ENCODE results near the gene RGS10. TPM values are rescaled to one million over a fixed set of nuclear protein-coding genes. Genes with fewer than 3 reads are reported as not detected.

Gene RGS10
- total RNA-seq, 2 experiments from 2014 or later, result 157 to 159 TPM

DNA sequence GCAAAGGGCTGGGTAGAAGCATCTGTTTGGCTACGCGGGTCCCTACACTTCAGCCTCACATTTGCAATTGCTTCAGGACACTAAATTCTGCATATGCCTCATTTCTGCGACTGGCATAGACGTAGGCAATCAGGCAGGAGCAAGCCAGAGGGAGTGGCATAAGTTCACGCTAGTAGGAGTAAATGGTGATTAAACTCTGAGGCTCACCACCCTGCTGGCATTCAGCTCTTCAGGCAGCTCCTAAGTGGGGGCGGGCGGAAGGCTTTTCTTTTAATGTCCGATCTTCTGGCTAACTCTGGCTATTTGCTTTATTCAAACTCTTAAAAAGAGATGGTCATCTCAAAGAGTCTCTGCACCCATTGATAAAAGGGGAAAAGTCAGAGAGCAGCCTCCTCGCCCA lies 45.3 kb downstream of the RGS10 start:
- Mint-ChIP-seq H3K27ac (no peak overlapping the region), H3K27me3 (no peaks in the 10 kb centered on the region), H3K36me3 (peaks cover 21% of the 10 kb centered on the region), H3K9me3 (no peaks in the 10 kb centered on the region), H3K4me3 (no peak overlapping the region), H3K4me1 (peaks cover 72% of the 10 kb centered on the region)
- POLR2A ChIA-PET, result interaction anchor here (1.0 kb wide), 1 partner anchor 45 kb away, joined by 3 read pairs; the partner anchor contains the start of gene RGS10
- ATAC-seq (ENCODE audit: low read depth) (no peak), DNase-seq (no peak)

DNA sequence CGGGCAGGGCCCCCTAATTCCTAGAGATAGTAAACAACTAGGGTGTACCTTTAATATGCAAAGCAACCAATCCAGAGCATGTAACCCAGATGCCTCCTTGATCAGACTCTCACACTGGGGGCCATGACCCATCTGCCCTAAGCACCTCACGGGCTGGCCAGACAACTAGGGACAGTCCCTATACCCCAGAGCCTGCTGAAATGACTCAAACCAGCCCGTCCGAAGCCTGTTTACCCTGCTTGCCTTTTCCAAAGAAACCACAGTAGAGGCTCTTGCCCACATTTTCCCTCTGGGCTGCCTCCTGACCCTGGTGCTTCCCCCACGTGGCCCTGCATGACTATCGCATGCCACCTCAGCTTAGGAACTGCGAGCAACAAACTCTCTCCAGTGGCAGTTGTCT lies 46.2 kb downstream of the RGS10 start:
- peaks cover 74% of the 10 kb centered on the region for H3K4me1 Mint-ChIP-seq
- peak; percentile 53 for ATAC-seq (ENCODE audit: low read depth)
- peaks cover 23% of the 10 kb centered on the region for H3K36me3 Mint-ChIP-seq
- POLR2A ChIA-PET, result interaction anchor here (1.0 kb wide), 1 partner anchor 46 kb away, joined by 3 read pairs; the partner anchor contains the start of gene RGS10
- no peaks in the 10 kb centered on the region for H3K27me3 Mint-ChIP-seq
- peak overlapping the region; percentile 73 for H3K27ac Mint-ChIP-seq
- DNase-seq, result peak; percentile 47
- H3K9me3 Mint-ChIP-seq, result no peaks in the 10 kb centered on the region
- peak overlapping the region; percentile 32 for H3K4me3 Mint-ChIP-seq

DNA sequence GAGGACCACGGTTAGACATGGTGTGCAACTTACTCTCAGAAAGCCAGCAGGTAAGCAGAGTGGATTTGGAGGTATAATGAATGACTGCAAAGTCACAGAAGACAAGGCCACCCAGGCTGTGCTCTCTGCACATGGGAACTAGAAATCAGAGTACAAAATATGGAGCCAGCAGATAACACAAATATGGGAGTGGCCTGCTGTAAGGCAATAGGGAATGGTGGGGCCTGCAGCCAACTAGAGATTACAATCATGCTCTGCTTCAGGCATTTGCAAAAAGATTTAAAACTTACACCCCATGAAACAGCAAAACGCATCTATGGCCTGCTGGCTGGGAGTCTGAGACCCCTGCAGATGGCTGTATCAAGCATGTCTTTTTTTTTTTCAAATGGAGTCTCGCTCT lies 47.0 kb downstream of the RGS10 start:
- H3K27me3 Mint-ChIP-seq, result no peaks in the 10 kb centered on the region
- ATAC-seq (ENCODE audit: low read depth) (no peak), DNase-seq (no peak)
- peaks cover 68% of the 10 kb centered on the region for H3K4me1 Mint-ChIP-seq
- H3K9me3 Mint-ChIP-seq, result no peaks in the 10 kb centered on the region
- H3K4me3 Mint-ChIP-seq, result no peak overlapping the region
- H3K27ac Mint-ChIP-seq, result peak overlapping the region; percentile 4
- peaks cover 23% of the 10 kb centered on the region for H3K36me3 Mint-ChIP-seq
- POLR2A ChIA-PET, result no interaction called here

DNA sequence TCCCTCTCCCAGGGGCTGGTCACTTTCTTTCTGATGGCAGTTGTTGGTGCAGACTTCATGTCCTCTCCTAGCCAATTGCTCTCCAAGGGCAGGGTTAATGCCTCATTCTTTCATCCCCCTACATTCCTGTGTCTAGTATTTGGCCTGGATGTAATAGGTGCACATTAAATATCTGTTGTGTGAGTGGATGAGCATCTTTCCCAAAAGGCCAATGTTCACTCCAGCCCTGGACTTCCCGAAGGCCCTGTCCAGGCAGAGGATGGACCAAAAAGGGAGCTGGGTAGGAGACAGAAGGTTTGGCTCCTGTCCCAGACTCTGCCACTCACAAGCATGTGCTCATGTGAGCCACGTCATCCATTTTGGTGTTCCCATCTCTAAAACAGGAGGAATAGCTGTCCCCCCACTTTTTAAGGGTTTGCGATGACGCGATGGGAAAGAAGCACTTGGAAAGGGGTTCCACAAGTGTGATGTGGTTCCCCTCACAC lies 47.5 kb downstream of the RGS10 start:
- Mint-ChIP-seq H3K9me3 (no peaks in the 10 kb centered on the region), H3K36me3 (peaks cover 21% of the 10 kb centered on the region), H3K27me3 (no peaks in the 10 kb centered on the region), H3K4me1 (peaks cover 65% of the 10 kb centered on the region), H3K27ac (peak overlapping the region; percentile 79), H3K4me3 (no peak overlapping the region)
- DNase-seq (no peak), ATAC-seq (ENCODE audit: low read depth) (no peak)
- POLR2A ChIA-PET, result interaction anchor here (1.1 to 1.4 kb wide), 2 partner anchors 22 to 47 kb away, joined by 3 to 6 read pairs; partner anchors contain the start of gene RGS10

DNA sequence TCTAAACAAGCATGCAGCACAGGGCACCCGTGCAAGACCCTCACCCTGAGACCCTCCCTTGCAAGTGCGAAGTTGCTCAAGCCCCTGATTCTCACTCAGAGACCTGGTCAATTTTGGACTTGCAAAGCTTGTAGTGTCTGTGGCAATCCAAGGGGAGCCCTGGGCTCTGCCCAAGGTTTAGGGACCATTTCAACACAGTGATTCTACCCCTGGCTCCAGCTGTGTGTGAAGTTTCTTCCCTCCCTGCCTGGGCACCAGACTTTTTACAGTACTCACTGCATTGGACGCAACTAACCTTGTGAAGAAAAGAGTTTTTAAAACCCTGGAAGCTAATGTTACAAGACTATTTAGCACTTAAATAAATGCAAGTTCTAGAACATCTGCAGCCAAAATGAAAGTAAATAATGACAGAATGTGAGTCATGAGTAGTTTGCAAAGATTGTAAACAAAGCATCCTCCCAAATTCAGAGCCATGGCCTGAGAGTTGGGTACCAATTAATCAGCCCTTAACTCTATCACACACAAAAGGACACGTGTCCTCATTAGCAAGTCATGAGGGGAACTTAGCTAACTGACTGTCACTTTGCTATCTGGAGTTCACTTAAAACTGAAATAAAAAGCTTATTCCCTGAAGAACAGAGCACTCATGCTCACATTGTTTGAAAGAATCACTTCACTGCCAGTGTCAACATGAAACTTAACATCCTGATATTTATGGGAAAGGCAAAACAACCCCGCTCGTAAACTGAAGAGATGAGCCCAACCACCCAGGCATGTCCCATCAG lies 48.1 kb downstream of the RGS10 start:
- Mint-ChIP-seq H3K36me3 (peaks cover 19% of the 10 kb centered on the region), H3K9me3 (no peaks in the 10 kb centered on the region), H3K4me1 (peaks cover 65% of the 10 kb centered on the region), H3K27ac (peak overlapping the region; percentile 79), H3K4me3 (no peak overlapping the region), H3K27me3 (no peaks in the 10 kb centered on the region)
- POLR2A ChIA-PET, result interaction anchor here (1.1 to 1.8 kb wide), 6 partner anchors 8 to 48 kb away, joined by 3 to 7 read pairs (median 5); partner anchors contain the start of gene RGS10
- no peak for ATAC-seq (ENCODE audit: low read depth)
- DNase-seq, result no peak

DNA sequence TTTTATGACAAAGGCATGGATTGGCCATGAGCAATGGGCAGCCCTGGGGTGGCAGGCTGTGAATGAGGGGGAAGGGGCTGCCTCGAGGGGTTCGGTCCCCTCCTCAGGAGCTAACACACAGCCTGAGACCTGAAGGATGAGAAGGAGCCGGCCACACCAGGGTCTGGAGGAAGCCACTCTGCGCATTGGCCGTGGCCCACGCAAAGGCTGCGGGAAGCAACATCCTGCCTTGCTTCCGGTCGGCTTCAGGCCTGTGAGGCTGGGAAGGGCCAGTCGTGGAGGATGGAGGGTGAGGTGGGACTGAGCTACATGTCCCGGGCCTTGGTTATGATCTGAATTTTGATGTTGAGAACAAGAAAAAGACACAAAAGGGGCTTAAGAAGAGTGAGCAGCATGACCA lies 49.4 kb downstream of the RGS10 start:
- Mint-ChIP-seq H3K4me1 (peaks cover 62% of the 10 kb centered on the region), H3K27ac (peak overlapping the region; percentile 11), H3K27me3 (no peaks in the 10 kb centered on the region), H3K36me3 (peaks cover 8% of the 10 kb centered on the region), H3K9me3 (no peaks in the 10 kb centered on the region), H3K4me3 (peak overlapping the region; percentile 41)
- peak; percentile 20 for ATAC-seq (ENCODE audit: low read depth)
- POLR2A ChIA-PET, result interaction anchor here (1.0 to 1.8 kb wide), 4 partner anchors 9 to 50 kb away, joined by 3 to 7 read pairs (median 4); no protein-coding TSS in a partner anchor
- peak; percentile 49 for DNase-seq

DNA sequence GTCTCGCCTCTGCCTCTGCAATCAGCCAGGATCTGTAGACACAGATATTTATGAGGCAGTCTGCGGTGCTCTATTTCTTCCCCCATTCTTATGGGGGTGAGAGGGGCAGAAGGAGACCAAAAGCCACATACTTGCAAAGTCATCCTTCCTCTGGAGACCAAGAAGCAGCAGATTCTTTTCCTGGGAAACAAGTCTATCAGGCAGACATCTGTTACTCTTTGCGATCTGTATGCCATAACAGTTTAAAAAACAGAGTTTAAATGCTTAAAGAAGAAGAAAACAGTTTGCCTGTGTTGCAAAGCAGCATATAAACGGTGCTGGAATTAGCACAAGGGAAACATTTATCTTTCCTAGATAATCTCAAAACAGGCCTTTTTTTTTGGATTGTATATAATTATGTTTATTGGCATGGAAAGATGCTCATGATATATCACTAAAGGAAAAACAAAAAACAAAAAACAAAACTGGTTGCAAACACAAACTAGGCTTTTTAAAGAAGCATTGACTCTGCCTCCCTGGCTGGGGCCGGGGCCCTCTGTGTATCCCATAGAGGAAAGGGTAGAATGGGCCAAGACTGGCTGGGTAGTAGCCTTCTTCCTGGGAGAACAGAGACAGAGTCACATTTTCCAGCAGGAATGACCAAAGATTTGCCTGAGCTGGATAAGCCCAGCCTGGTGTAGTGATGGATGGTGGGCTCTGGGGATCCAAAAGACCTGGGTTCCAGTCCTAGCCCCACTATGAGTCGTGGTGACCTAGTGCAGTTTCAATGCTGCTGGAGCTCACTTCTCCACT lies 50.4 kb downstream of the RGS10 start:
- ATAC-seq (ENCODE audit: low read depth) (no peak), DNase-seq (no peak)
- POLR2A ChIA-PET, result interaction anchor here (1.0 kb wide), 1 partner anchor 49 kb away, joined by 4 read pairs; no protein-coding TSS in a partner anchor
- Mint-ChIP-seq H3K27me3 (no peaks in the 10 kb centered on the region), H3K4me1 (peaks cover 57% of the 10 kb centered on the region), H3K4me3 (peak overlapping the region; percentile 16), H3K36me3 (peaks cover 5% of the 10 kb centered on the region), H3K9me3 (no peaks in the 10 kb centered on the region), H3K27ac (peak overlapping the region; percentile 45)

DNA sequence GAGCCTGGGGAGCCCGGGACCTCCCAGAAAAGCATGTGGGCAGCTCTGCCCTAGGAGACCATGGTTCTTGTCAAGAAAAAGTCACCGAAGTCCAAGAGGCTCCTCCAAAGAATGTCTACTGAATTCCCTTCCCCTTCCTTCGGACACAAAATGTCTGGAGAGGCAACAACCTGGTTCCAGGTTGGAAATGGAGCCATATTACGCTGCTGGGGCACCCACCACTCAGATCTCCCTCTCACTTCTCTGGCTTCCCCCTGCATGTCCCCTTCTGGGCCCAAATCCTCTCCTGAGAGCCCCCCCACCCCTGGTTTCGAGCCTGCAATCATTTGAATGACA lies 52.6 kb downstream of the RGS10 start:
- H3K27me3 Mint-ChIP-seq, result no peaks in the 10 kb centered on the region
- peaks cover 5% of the 10 kb centered on the region for H3K36me3 Mint-ChIP-seq
- no peaks in the 10 kb centered on the region for H3K9me3 Mint-ChIP-seq
- no peak for ATAC-seq (ENCODE audit: low read depth)
- POLR2A ChIA-PET, result interaction anchor here (0.8 to 2.0 kb wide), 8 partner anchors 9 to 283 kb away, joined by 3 to 9 read pairs (median 6); partner anchors contain the start of genes GRK5 and RGS10
- H3K4me1 Mint-ChIP-seq, result peaks cover 39% of the 10 kb centered on the region
- DNase-seq, result no peak
- peak overlapping the region; percentile 91 for H3K4me3 Mint-ChIP-seq
- peak overlapping the region; percentile 91 for H3K27ac Mint-ChIP-seq

DNA sequence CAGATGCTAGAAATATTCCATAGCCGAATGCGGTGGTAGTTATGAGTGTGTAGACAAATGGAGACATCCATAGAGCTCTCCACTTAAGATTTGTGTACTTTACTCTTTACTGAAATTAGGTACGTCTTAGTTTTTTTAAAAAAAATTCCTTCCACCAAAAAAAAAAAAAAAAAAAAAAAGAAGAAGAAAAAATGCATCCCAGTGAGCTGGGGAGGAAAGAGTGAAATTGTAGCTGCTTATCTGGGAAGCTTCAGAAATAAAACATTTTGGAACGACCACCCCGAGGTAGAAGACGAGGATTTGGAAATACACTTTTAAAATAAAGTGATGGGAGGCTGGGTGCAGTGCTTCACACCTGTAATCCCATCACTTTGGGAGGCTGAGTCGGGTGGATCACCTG lies 53.8 kb downstream of the RGS10 start:
- H3K4me3 Mint-ChIP-seq, result peak overlapping the region; percentile 91
- POLR2A ChIA-PET, result interaction anchor here (1.7 to 2.0 kb wide), 2 partner anchors 11 to 44 kb away, joined by 7 to 8 read pairs; no protein-coding TSS in a partner anchor
- H3K27me3 Mint-ChIP-seq, result no peaks in the 10 kb centered on the region
- peaks cover 5% of the 10 kb centered on the region for H3K36me3 Mint-ChIP-seq
- H3K4me1 Mint-ChIP-seq, result peaks cover 28% of the 10 kb centered on the region
- DNase-seq, result no peak
- no peaks in the 10 kb centered on the region for H3K9me3 Mint-ChIP-seq
- ATAC-seq (ENCODE audit: low read depth), result no peak
- H3K27ac Mint-ChIP-seq, result peak overlapping the region; percentile 91

DNA sequence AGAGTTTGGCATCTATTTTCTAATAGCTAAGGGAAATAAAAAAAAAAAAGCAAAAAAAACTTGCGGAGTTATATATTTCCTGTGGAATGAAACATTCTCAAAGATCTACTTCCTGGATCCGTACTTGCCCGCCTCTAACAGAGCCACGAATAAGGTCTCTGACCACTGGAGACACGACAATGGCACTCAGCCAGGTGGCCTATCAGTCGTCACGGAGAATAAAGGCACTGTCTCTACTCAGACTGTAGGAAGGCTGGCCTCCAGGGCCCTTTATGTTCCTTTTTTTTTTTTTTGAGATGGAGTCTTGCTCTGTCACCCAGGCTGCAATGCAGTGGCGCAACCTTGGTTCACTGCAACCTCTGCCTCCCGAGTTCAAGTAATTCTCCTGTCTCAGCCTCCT lies 58.7 kb downstream of the RGS10 start:
- Mint-ChIP-seq H3K4me3 (no peak overlapping the region), H3K27ac (no peak overlapping the region), H3K27me3 (no peaks in the 10 kb centered on the region), H3K36me3 (peaks cover 3% of the 10 kb centered on the region), H3K4me1 (peaks cover 9% of the 10 kb centered on the region), H3K9me3 (no peaks in the 10 kb centered on the region)
- ATAC-seq (ENCODE audit: low read depth), result no peak
- DNase-seq, result no peak
- POLR2A ChIA-PET, result no interaction called here

DNA sequence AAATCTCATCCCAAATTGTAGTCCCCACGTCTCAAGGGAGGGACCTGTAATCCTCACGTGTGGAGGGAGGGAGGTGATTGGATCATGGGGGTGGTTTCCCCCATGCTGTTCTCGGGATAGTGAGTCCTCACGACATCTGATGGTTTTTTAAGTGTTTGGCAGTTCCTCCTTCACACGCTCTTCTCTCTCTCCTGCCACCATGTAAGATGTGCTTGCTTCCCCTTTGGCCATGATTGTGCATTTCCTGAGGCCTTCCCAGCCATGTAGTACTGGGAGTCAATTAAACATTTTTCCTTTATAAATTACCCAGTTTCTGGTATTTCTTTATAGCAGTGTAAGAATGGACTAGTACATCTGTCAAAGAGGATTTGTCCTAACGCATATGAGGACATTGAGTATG lies 59.5 kb downstream of the RGS10 start:
- no peak overlapping the region for H3K27ac Mint-ChIP-seq
- H3K4me3 Mint-ChIP-seq, result no peak overlapping the region

DNA sequence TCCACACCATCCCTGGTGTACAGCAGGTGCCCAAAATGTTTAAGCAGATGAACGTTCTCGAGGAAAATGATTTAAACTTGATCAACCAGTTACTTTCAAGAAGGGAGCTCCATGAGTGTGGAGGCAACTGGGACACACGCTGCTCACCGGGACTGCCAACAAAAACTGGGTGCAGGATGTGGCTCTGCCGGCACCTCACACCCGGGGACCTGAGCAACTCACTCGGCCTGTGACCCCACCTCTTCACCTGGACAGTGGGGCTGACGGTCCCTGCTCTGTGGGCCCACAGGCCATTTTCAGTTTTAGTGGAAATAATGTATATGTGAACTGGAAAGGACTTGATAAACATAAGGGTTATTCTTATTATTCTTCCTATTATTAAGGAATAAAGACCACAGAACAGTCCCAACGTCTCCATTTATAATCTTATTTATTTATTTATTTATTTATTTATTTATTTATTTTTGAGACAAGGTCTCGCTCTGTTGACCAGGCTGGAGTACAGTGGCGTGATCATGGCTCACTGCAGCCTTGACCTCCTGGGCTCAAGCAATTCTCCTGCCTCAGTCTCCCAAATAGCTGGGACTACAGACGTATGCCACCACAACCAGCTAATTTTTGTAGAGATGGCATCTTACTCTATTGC lies 60.6 kb downstream of the RGS10 start:
- no peaks in the 10 kb centered on the region for H3K36me3 Mint-ChIP-seq
- DNase-seq (no peak), ATAC-seq (ENCODE audit: low read depth) (no peak)
- POLR2A ChIA-PET, result no interaction called here
- H3K4me1 Mint-ChIP-seq, result peaks cover 24% of the 10 kb centered on the region
- H3K27ac Mint-ChIP-seq, result no peak overlapping the region
- H3K27me3 Mint-ChIP-seq, result no peaks in the 10 kb centered on the region
- H3K9me3 Mint-ChIP-seq, result no peaks in the 10 kb centered on the region
- H3K4me3 Mint-ChIP-seq, result no peak overlapping the region

More for the DNA sequence above, 59.5 kb downstream of the RGS10 start:
- POLR2A ChIA-PET, result no interaction called here
- ATAC-seq (ENCODE audit: low read depth), result no peak
- Mint-ChIP-seq H3K4me1 (peaks cover 14% of the 10 kb centered on the region), H3K36me3 (peaks cover 3% of the 10 kb centered on the region), H3K9me3 (no peaks in the 10 kb centered on the region), H3K27me3 (no peaks in the 10 kb centered on the region)
- no peak for DNase-seq

DNA sequence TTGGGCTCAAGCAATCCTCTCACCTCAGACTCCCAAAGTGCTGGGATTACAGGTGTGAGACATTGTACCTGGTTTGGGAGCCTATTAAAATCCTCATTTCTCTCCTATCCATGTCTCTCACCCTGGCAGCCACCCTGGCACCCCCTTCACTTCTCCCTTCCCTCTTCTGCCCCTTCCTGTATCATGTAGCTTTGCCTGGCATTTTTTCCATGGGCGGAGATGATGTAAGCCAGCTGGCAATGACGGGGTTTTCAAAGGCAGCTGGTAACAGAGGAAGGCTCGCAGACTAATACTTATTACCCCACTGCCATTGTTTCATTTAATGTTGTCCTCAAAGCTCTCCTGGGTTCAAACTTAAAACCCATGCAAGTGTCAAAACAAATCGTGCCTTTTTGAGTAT lies 61.9 kb downstream of the RGS10 start:
- DNase-seq (no peak), ATAC-seq (ENCODE audit: low read depth) (no peak)
- H3K4me3 Mint-ChIP-seq, result no peak overlapping the region
- H3K9me3 Mint-ChIP-seq, result no peaks in the 10 kb centered on the region
- POLR2A ChIA-PET, result interaction anchor here (0.7 to 1.0 kb wide), 3 partner anchors 13 to 349 kb away, joined by 4 to 5 read pairs (median 4); no protein-coding TSS in a partner anchor
- H3K27me3 Mint-ChIP-seq, result peaks cover 6% of the 10 kb centered on the region
- H3K36me3 Mint-ChIP-seq, result no peaks in the 10 kb centered on the region
- no peak overlapping the region for H3K27ac Mint-ChIP-seq
- peaks cover 24% of the 10 kb centered on the region for H3K4me1 Mint-ChIP-seq

All from activated naive CD8-positive, alpha-beta T cell treated with anti-CD3 and anti-CD28 coated beads, Interleukin-2, amount 10 ng/mL, durations not matched to agents 7 days and 5 days (primary cell).